ENCODE data around the gene GFRAL.

- no peak for TF ChIP-seq REST (IDR thresholded peaks at IDR 0.05; ENCODE audit: borderline replicate concordance)
- TF ChIP-seq RAD21 (conservative IDR thresholded peaks at IDR 0.05) = no peak
- no peak for TF ChIP-seq SMC3 (conservative IDR thresholded peaks at IDR 0.05; ENCODE audit: poor library complexity)
These were observed 52.6 kb downstream of the GFRAL start for GRCh38 chr6:55379895-55380294.

Measured in neural cell (in vitro differentiated cells).